Ascending aorta (tissue), 2 donors: ENCODE results near the gene CLCN5. TPM values are rescaled to one million over a fixed set of nuclear protein-coding genes. Genes with fewer than 3 reads are reported as not detected.

Source experiments
- DNase-seq, 2 donors: peaks; one replicate each; pipeline ENCODE4 v3.0.0-alpha.2; 2019; ENCODE audit warnings: low spot score in 2 of 2
- H3K27ac ChIP-seq, 2 donors: fragments of 200-600 bp; sonication (generic); one replicate each; pipeline ENCODE4 v1.5.1; 2016 to 2017; ENCODE audit warnings: mild to moderate bottlenecking in 1 of 2
- H3K27me3 ChIP-seq: fragments of 200-600 bp; sonication (generic); one replicate; pipeline ENCODE4 v1.5.1; 2017
- H3K36me3 ChIP-seq, 2 donors: fragments of 200-600 bp; sonication (generic); one replicate each; pipeline ENCODE4 v1.5.1; 2016
- H3K4me1 ChIP-seq, 2 donors: fragments of 200-600 bp; sonication (generic); one replicate each; pipeline ENCODE4 v1.5.1; 2016 to 2017; ENCODE audit warnings: mild to moderate bottlenecking in 1 of 2
- H3K4me3 ChIP-seq, 2 donors: fragments of 200-600 bp; sonication (generic); one replicate each; pipeline ENCODE4 v1.5.1; 2016 to 2017; ENCODE audit warnings: mild to moderate bottlenecking in 1 of 2
- H3K9me3 ChIP-seq, 2 donors: fragments of 200-600 bp; sonication (generic); one replicate each; pipeline ENCODE4 v1.5.1; 2016
- intact Hi-C: fragments of 100-400 bp; cut with DNase I; formaldehyde crosslinking; loops from one replicate; pipeline ENCODE4 v1.15.1; 2023
- total RNA-seq: library from RNA; depleted of rRNA; stranded (reverse); fragments of >200 nt; gene quantifications from one replicate; pipeline ENCODE4 v1.1.0, GENCODE V29; 2016
- TF ChIP-seq, protein P1 (sequence below), 3 experiments: fragments of 200-600 bp in 2 of 3; fragments of 450-650 bp in 1 of 3; sonication (generic) in 2 of 3; IDR thresholded peaks; one replicate each; pipeline ENCODE4 v1.5.1; 2016 to 2019; ENCODE audit warnings: antibody characterized with exemption in 3 of 3, mild to moderate bottlenecking in 1 of 3, moderate library complexity in 1 of 3

The CLCN5 gene
- total RNA-seq, 1 donor from 2014 or later: 2.0 TPM

DNA sequence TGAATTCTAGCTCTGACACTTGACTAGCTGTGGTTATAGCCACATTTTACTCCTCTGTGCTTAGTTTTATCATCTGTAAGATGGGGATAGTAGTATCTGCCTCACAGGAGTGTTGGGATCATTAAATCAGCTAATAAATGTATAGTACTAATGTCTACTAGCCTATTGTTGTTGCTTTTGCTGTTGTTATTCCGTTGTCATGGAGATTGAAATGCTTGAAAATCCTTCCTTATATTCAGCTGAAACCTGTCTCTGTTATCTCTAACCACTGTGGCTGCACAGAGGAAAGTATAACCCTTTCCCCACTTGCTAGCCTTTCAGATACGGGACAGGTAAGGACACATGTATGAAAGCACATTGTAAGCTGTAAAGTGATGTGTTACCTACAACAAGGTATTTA is 33.9 kb downstream of the CLCN5 start:
- TF ChIP-seq, protein P1, sequence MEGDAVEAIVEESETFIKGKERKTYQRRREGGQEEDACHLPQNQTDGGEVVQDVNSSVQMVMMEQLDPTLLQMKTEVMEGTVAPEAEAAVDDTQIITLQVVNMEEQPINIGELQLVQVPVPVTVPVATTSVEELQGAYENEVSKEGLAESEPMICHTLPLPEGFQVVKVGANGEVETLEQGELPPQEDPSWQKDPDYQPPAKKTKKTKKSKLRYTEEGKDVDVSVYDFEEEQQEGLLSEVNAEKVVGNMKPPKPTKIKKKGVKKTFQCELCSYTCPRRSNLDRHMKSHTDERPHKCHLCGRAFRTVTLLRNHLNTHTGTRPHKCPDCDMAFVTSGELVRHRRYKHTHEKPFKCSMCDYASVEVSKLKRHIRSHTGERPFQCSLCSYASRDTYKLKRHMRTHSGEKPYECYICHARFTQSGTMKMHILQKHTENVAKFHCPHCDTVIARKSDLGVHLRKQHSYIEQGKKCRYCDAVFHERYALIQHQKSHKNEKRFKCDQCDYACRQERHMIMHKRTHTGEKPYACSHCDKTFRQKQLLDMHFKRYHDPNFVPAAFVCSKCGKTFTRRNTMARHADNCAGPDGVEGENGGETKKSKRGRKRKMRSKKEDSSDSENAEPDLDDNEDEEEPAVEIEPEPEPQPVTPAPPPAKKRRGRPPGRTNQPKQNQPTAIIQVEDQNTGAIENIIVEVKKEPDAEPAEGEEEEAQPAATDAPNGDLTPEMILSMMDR (IDR thresholded peaks at IDR 0.05): no peak
- intact Hi-C loops: no loop called here
- Histone ChIP-seq H3K4me3 (no peak overlapping the region), H3K36me3 (no peaks in the 10 kb centered on the region), H3K27me3 (no peaks in the 10 kb centered on the region), H3K4me1 (no peaks in the 10 kb centered on the region), H3K27ac (no peak overlapping the region), H3K9me3 (no peaks in the 10 kb centered on the region)
- no peak for DNase-seq

DNA sequence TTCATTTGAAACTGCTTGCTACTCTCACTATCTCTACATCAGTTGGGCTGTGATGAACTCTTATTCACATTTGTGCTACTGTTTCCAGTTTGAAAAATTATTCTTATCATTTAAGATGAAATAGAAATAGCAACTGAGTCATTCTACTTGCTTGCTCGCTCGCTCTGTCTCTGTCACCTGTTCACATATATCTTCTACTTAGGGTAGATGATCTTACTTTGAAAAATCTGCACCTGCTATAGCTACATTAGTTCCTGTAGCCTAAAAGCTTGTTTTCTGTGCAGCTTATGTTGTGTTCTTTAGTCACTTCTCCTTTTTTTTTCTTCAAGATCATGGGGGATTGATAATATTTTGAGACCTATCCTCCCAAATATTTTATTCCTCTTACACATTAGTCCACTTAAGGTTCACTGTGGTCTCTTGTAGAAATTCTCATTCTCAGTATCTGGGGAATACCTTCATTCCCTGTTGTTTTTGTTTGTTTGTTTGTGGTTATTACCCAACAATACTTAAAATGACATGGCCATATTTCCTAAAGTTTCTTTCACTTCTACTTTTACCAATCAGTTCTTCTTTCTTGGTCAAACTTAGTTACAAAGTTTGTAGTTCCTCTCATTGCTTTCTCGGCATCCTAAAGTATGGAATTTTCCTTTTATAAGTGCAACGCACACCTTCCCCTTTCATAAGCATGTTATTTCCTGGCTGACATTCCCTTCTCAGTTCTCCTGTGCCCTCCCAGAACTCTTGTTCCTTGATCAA is 36.5 kb downstream of the CLCN5 start:
- intact Hi-C loops: no loop called here
- Histone ChIP-seq H3K27ac (no peak overlapping the region), H3K4me1 (no peaks in the 10 kb centered on the region), H3K36me3 (no peaks in the 10 kb centered on the region), H3K4me3 (no peak overlapping the region), H3K9me3 (no peaks in the 10 kb centered on the region), H3K27me3 (no peaks in the 10 kb centered on the region)
- TF ChIP-seq, protein P1 (IDR thresholded peaks at IDR 0.05): no peak
- no peak for DNase-seq

- H3K27me3 ChIP-seq: no peaks in the 10 kb centered on the region
- no peak overlapping the region for H3K27ac ChIP-seq
- DNase-seq: no peak
- H3K36me3 ChIP-seq: no peaks in the 10 kb centered on the region
- no peaks in the 10 kb centered on the region for H3K9me3 ChIP-seq
- intact Hi-C loops: no loop called here
- H3K4me1 ChIP-seq: no peaks in the 10 kb centered on the region
- no peak overlapping the region for H3K4me3 ChIP-seq
- TF ChIP-seq, protein P1 (IDR thresholded peaks at IDR 0.05): no peak
Observed at GRCh38 chrX:49959602-49960001, 37.2 kb downstream of the CLCN5 start.

- H3K27me3 ChIP-seq: no peaks in the 10 kb centered on the region
- intact Hi-C loops: no loop called here
- no peaks in the 10 kb centered on the region for H3K4me1 ChIP-seq
- DNase-seq: no peak
- no peaks in the 10 kb centered on the region for H3K9me3 ChIP-seq
- no peak overlapping the region for H3K27ac ChIP-seq
- no peak overlapping the region for H3K4me3 ChIP-seq
- TF ChIP-seq, protein P1 (IDR thresholded peaks at IDR 0.05): no peak
- no peaks in the 10 kb centered on the region for H3K36me3 ChIP-seq
Observed at GRCh38 chrX:49960061-49960460, 37.7 kb downstream of the CLCN5 start.

GRCh38 chrX:49970674-49971073 is 48.3 kb downstream of the CLCN5 start:
- no peaks in the 10 kb centered on the region for H3K27me3 ChIP-seq

More at GRCh38 chrX:49970674-49971073, 48.3 kb downstream of the CLCN5 start:
- Histone ChIP-seq H3K4me3 (no peak overlapping the region), H3K27ac (no peak overlapping the region), H3K36me3 (no peaks in the 10 kb centered on the region), H3K4me1 (no peaks in the 10 kb centered on the region), H3K9me3 (peaks cover 0 to 7% of the 10 kb centered on the region in 2 donors)
- DNase-seq: no peak
- intact Hi-C loops: no loop called here
- TF ChIP-seq, protein P1 (IDR thresholded peaks at IDR 0.05): no peak
